Neural progenitor cell (in vitro differentiated cells): Measurements from ENCODE around the gene CBFB. TPM values are rescaled to one million over a fixed set of nuclear protein-coding genes. Genes with fewer than 3 reads are reported as not detected.

Source experiments
- DNase-seq: peaks from one replicate; pipeline ENCODE4 v3.0.0-alpha.2; 2016; ENCODE audit warnings: low spot score
- H2AFZ ChIP-seq: fragments of 200-600 bp; sonication (generic); replicated peaks from 2 replicates; pipeline ENCODE4 v1.6.1; 2016; ENCODE audit warnings: antibody characterized with exemption
- H3F3A ChIP-seq: fragments of 200-600 bp; sonication (generic); 2 replicates; pipeline ENCODE4 v1.6.1; 2016; ENCODE audit warnings: antibody characterized with exemption, low read depth
- H3K27ac ChIP-seq: fragments of 200-600 bp; sonication (generic); 2 replicates; pipeline ENCODE4 v1.5.1; 2016; ENCODE audit warnings: mild to moderate bottlenecking
- H3K27me3 ChIP-seq: fragments of 200-600 bp; sonication (generic); 2 replicates; pipeline ENCODE4 v1.6.1; 2016; ENCODE audit warnings: mild to moderate bottlenecking, moderate library complexity
- H3K36me3 ChIP-seq: fragments of 200-600 bp; sonication (generic); 2 replicates; pipeline ENCODE4 v1.5.1; 2016
- H3K4me1 ChIP-seq: fragments of 200-600 bp; sonication (generic); 2 replicates; pipeline ENCODE4 v1.6.1; 2016; ENCODE audit warnings: mixed run types
- H3K4me2 ChIP-seq: fragments of 200-600 bp; sonication (generic); 2 replicates; pipeline ENCODE4 v1.6.1; 2016
- H3K4me3 ChIP-seq: fragments of 200-600 bp; sonication (generic); 2 replicates; pipeline ENCODE4 v1.5.1; 2016
- H3K79me2 ChIP-seq: fragments of 200-600 bp; sonication (generic); 2 replicates; pipeline ENCODE4 v1.6.1; 2016; ENCODE audit warnings: low read depth
- H3K9ac ChIP-seq: fragments of 200-600 bp; sonication (generic); 2 replicates; pipeline ENCODE4 v1.6.1; 2016
- H3K9me3 ChIP-seq: fragments of 200-600 bp; sonication (generic); 2 replicates; pipeline ENCODE4 v1.5.1; 2016; ENCODE audit warnings: low read depth
- H4K20me1 ChIP-seq: fragments of 200-600 bp; sonication (generic); 2 replicates; pipeline ENCODE4 v1.6.1; 2016; ENCODE audit warnings: low read depth
- H3K27ac Mint-ChIP-seq: 3 replicates; pipeline ENCODE4 v1.8.0; 2021; ENCODE audit warnings: mixed read lengths
- H3K27me3 Mint-ChIP-seq: 2 replicates; pipeline ENCODE4 v1.8.0; 2022; ENCODE audit warnings: low read depth, mild to moderate bottlenecking, inconsistent platforms, moderate library complexity, mixed read lengths; ENCODE audit not compliant: insufficient read depth
- H3K36me3 Mint-ChIP-seq: 3 replicates; pipeline ENCODE4 v1.8.0; 2021; ENCODE audit warnings: mixed read lengths
- H3K4me1 Mint-ChIP-seq: 3 replicates; pipeline ENCODE4 v1.8.0; 2021; ENCODE audit warnings: mixed read lengths
- H3K4me3 Mint-ChIP-seq: 3 replicates; pipeline ENCODE4 v1.8.0; 2021; ENCODE audit warnings: mild to moderate bottlenecking, moderate library complexity, mixed read lengths
- H3K9me3 Mint-ChIP-seq: 3 replicates; pipeline ENCODE4 v1.8.0; 2020; ENCODE audit warnings: mixed read lengths
- EZH2 ChIP-seq: fragments of 200-600 bp; sonication (generic); IDR thresholded peaks from 2 replicates; pipeline ENCODE4 v1.6.1; 2017; ENCODE audit warnings: antibody characterized with exemption, mild to moderate bottlenecking, moderate library complexity
- EZH2phosphoT487 ChIP-seq: fragments of 200-600 bp; sonication (generic); IDR thresholded peaks from 2 replicates; pipeline ENCODE4 v1.6.1; 2017; ENCODE audit warnings: antibody characterized with exemption
- total RNA-seq: library from RNA; depleted of rRNA; stranded (reverse); fragments of >200 nt; gene quantifications from 2 replicates; pipeline ENCODE4 v1.2.3, GENCODE V29; 2015; ENCODE audit warnings: low replicate concordance
- TF ChIP-seq, protein P1 (sequence below): fragments of 200-600 bp; sonication (generic); IDR thresholded peaks from 2 replicates; pipeline ENCODE4 v1.5.1; 2017; ENCODE audit warnings: antibody characterized with exemption, mild to moderate bottlenecking

CBFB gene
- total RNA-seq, 1 donor from 2014 or later = 95.5 TPM

DNA sequence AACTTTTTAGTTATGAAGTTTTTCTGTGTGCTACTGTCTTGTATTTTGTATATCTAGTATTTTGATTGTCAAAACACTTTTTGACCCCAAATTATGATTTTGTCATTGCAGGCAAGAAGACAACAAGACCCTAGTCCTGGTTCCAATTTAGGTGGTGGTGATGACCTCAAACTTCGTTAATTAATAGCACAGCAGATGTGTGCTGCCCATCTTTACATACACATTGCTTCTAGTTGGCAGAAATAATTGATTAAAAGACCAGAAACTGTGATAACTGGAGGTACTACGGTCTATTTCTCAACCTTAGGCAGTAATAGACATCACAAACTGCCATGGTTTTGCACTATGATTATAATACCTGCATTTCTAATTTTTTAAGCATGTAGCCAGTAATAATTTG, 69.7 kb downstream of the CBFB start:
- H3K4me3 ChIP-seq = no peak overlapping the region
- H4K20me1 ChIP-seq = no peaks in the 10 kb centered on the region
- no peaks in the 10 kb centered on the region for H3K27me3 ChIP-seq
- no peaks in the 10 kb centered on the region for H3K4me1 ChIP-seq
- no peak overlapping the region for H3K9ac ChIP-seq
- no peak overlapping the region for H3K4me2 ChIP-seq
- DNase-seq = no peak
- no peak overlapping the region for H3K4me3 Mint-ChIP-seq
- H2AFZ ChIP-seq = no peak overlapping the region
- H3K79me2 ChIP-seq = no peaks in the 10 kb centered on the region
- H3K9me3 ChIP-seq = no peaks in the 10 kb centered on the region
- peaks cover 10% of the 10 kb centered on the region for H3K36me3 Mint-ChIP-seq
- H3K27ac ChIP-seq = no peak overlapping the region
- H3K4me1 Mint-ChIP-seq = no peaks in the 10 kb centered on the region
- no peak for TF ChIP-seq EZH2
- no peaks in the 10 kb centered on the region for H3K27me3 Mint-ChIP-seq
- peaks cover 8% of the 10 kb centered on the region for H3F3A ChIP-seq
- no peaks in the 10 kb centered on the region for H3K9me3 Mint-ChIP-seq
- no peaks in the 10 kb centered on the region for H3K36me3 ChIP-seq
- no peak overlapping the region for H3K27ac Mint-ChIP-seq

DNA sequence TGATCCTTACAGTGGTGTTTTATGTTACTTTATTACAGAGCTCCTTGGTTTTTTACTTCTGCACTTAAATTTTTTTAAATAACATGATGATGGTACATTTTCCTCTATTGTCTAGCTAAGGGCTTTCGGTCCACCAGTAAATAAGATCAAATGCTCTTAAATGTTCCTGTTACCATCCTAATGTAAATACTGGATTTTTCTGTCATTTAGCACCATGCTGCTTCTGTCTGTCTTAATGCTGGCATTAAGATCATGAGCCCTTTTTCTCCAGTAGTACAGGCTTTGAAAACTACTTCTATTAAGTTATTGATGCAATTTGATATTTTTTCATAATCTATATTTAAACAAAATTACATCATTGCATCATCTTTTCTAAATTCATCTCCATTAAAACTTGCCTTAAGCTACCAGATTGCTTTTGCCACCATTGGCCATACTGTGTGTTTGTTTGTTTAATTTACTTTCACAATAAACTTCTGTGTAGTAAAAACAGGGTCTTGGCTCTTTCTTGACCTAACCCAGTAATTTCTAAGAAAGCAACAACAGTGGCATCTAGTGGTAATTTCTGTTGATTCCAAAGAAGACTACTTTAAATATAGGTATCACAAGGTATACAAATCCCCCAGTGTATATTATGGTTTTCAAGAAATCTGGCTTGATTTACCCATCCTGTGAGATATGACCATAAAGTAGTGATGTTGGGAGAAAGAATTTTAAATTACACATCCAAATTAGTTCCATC, 71.8 kb downstream of the CBFB start:
- H2AFZ ChIP-seq = no peak overlapping the region
- Mint-ChIP-seq H3K36me3 (peaks cover 10% of the 10 kb centered on the region), H3K4me3 (no peak overlapping the region), H3K27ac (no peak overlapping the region), H3K4me1 (no peaks in the 10 kb centered on the region), H3K27me3 (no peaks in the 10 kb centered on the region), H3K9me3 (no peaks in the 10 kb centered on the region)
- H3K36me3 ChIP-seq = no peaks in the 10 kb centered on the region
- no peaks in the 10 kb centered on the region for H3K79me2 ChIP-seq
- H4K20me1 ChIP-seq = no peaks in the 10 kb centered on the region
- DNase-seq = no peak
- no peak overlapping the region for H3K27ac ChIP-seq
- H3F3A ChIP-seq = peaks cover 8% of the 10 kb centered on the region
- H3K27me3 ChIP-seq = no peaks in the 10 kb centered on the region
- no peak overlapping the region for H3K4me2 ChIP-seq
- H3K4me3 ChIP-seq = no peak overlapping the region
- no peaks in the 10 kb centered on the region for H3K9me3 ChIP-seq
- H3K4me1 ChIP-seq = no peaks in the 10 kb centered on the region
- H3K9ac ChIP-seq = no peak overlapping the region
- TF ChIP-seq, protein P1, sequence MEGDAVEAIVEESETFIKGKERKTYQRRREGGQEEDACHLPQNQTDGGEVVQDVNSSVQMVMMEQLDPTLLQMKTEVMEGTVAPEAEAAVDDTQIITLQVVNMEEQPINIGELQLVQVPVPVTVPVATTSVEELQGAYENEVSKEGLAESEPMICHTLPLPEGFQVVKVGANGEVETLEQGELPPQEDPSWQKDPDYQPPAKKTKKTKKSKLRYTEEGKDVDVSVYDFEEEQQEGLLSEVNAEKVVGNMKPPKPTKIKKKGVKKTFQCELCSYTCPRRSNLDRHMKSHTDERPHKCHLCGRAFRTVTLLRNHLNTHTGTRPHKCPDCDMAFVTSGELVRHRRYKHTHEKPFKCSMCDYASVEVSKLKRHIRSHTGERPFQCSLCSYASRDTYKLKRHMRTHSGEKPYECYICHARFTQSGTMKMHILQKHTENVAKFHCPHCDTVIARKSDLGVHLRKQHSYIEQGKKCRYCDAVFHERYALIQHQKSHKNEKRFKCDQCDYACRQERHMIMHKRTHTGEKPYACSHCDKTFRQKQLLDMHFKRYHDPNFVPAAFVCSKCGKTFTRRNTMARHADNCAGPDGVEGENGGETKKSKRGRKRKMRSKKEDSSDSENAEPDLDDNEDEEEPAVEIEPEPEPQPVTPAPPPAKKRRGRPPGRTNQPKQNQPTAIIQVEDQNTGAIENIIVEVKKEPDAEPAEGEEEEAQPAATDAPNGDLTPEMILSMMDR = peak; percentile 34
- no peak for TF ChIP-seq EZH2

DNA sequence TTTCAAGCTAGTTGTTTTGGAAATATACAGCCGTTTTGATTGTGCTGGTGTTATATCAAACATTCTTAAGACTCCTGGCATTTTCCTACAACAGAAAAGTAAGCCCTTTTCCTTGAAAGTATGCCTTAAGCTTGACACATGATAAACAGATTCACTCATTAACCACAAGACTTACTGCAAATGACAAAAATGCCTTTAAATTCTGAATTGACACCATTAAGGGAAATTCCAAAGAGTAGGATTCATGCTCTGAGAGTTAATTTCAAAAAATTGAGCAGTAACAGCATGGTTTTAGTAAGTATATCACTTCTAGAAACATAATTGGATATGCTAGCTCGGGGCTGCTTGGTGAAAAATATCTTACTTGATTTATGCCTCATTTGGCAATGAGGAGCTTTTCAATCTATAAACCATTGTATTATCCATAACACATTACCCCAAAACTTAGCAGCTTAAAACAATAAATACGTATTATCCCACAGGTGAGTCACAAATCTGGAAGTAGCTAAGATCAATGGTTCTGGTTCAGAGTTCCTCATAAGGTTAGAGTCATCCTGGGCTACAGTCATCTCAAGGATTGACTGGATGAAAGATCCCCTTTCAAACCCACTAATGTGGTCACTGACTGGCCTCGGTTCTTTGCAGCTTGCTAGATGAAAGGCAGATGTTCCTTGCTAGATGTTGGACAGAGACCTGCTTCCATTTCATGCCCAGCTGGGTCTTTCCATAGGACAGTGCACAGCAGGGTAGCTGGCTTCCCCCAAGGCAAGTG, 72.5 kb downstream of the CBFB start:
- no peak overlapping the region for H3K9ac ChIP-seq
- H3K9me3 ChIP-seq = no peaks in the 10 kb centered on the region
- no peaks in the 10 kb centered on the region for H3K36me3 ChIP-seq
- peaks cover 11% of the 10 kb centered on the region for H3F3A ChIP-seq
- no peak overlapping the region for H3K4me3 ChIP-seq
- H3K4me1 ChIP-seq = no peaks in the 10 kb centered on the region
- Mint-ChIP-seq H3K27me3 (no peaks in the 10 kb centered on the region), H3K36me3 (peaks cover 10% of the 10 kb centered on the region), H3K4me3 (no peak overlapping the region), H3K27ac (no peak overlapping the region), H3K4me1 (no peaks in the 10 kb centered on the region), H3K9me3 (no peaks in the 10 kb centered on the region)
- no peak for DNase-seq
- TF ChIP-seq EZH2phosphoT487 (no peak), EZH2 (no peak)
- TF ChIP-seq, protein P1 = no peak
- no peaks in the 10 kb centered on the region for H4K20me1 ChIP-seq
- H3K79me2 ChIP-seq = no peaks in the 10 kb centered on the region
- H3K27me3 ChIP-seq = no peaks in the 10 kb centered on the region
- H3K27ac ChIP-seq = no peak overlapping the region
- H3K4me2 ChIP-seq = no peak overlapping the region
- H2AFZ ChIP-seq = no peak overlapping the region

DNA sequence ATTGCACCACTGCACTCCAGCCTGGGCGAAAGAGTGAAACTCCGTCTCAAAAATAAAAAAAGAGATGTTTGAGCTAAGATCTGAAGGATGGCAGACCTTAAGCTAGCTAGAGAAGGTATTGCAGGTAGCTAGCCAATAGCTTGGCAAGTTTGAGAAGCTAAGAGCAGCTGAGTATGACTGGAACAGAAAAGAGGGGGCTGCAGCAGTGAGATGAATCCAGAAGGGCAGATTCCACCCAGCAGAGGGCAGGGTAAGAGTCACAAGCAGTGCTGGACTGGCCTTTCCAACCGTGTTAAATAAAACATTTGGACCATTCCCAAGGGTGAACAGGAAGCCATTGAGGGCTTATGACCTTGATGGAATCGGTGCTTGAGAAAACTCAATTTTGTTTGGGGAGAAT, 75.1 kb downstream of the CBFB start:
- Mint-ChIP-seq H3K27me3 (peaks cover 6% of the 10 kb centered on the region), H3K36me3 (peaks cover 10% of the 10 kb centered on the region), H3K4me1 (no peaks in the 10 kb centered on the region), H3K4me3 (no peak overlapping the region), H3K9me3 (no peaks in the 10 kb centered on the region), H3K27ac (no peak overlapping the region)
- TF ChIP-seq, protein P1 = peak; percentile 54
- no peak for TF ChIP-seq EZH2phosphoT487
- no peaks in the 10 kb centered on the region for H4K20me1 ChIP-seq
- H3K4me1 ChIP-seq = peaks cover 3% of the 10 kb centered on the region
- no peaks in the 10 kb centered on the region for H3K9me3 ChIP-seq
- peak; percentile 50 for DNase-seq
- peaks cover 15% of the 10 kb centered on the region for H3F3A ChIP-seq
- H3K79me2 ChIP-seq = no peaks in the 10 kb centered on the region
- H3K27ac ChIP-seq = no peak overlapping the region
- peaks cover 7% of the 10 kb centered on the region for H3K27me3 ChIP-seq
- no peak overlapping the region for H3K4me2 ChIP-seq
- H2AFZ ChIP-seq = no peak overlapping the region
- no peaks in the 10 kb centered on the region for H3K36me3 ChIP-seq
- H3K9ac ChIP-seq = no peak overlapping the region
- H3K4me3 ChIP-seq = no peak overlapping the region
